OCI-LY3 (cell line): ENCODE results near the gene GIT1.

ENCODE experiments used
- CTCF ChIP-seq: fragments of 200-600, 300-600 bp; sonication (generic); IDR thresholded peaks from 2 replicates; pipeline ENCODE4 v1.5.1; 2014; ENCODE audit warnings: antibody characterized with exemption, low read length, low read depth
- EZH2phosphoT487 ChIP-seq: fragments of 200-600 bp; shearing (Covaris generic); IDR thresholded peaks from 2 replicates; pipeline ENCODE4 v1.6.1; 2018; ENCODE audit warnings: antibody characterized with exemption, mixed run types, low read depth

- no peak for TF ChIP-seq CTCF
- no peak for TF ChIP-seq EZH2phosphoT487
Measured at GRCh38 chr17:29576214-29577000, 13.0 kb downstream of the GIT1 start.
